ENCODE data around the gene MIA.
"Not testable (repeated sequence)": the region's sequence is repeated elsewhere in the genome, so short reads cannot be mapped to it uniquely, and the experiment has no call there.

MIA gene

DNA sequence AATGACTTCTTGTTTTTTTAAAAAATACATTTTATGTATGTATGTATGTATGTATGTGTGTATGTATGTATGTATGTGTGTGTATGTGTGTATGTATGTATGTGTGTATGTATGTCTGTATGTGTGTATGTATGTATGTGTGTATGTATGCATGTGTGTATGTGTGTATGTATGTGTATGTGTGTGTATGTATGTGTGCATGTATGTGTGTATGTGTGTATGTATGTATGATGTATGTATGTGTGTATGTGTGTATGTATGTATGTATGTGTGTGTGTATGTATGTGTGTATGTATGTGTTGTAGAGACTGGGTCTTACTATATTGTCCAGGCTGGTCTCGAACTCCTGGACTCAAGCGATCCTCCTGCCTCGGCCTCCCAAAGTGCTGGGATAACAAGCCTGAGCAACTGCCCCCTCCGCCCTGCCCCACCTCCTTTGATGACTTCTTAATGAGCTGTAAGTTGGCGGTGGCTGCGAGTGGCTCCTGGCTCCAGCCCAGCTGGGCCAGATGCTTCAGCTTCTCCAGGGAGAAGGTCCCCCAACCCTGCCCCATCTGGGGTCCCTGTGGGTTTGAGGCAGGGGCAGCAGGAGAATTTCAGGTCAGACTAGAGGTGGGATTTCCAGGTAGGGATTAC is 50.3 kb downstream of the MIA start:
- DNase-seq = peak; percentile 40

DNA sequence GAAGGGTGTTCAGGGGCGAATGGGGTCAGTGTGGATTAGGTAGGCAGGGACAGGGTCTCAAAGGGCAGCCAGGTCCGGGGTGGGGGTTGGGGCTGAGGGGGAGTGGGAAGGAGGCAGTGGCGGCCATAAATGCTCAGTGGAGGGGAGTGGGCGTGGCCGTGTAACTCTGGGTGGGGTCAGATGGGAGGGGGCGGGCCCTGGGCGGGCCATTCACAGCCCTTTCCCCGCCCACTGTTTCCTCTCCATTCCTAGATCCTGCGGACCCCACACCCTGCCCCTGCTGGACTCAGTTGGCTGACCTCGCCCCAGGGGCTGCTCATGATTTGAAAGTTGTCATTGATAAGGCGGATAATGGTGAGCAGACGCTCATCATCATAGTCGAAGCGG is 51.0 kb downstream of the MIA start:
- DNase-seq = not testable (repeated sequence)

DNA sequence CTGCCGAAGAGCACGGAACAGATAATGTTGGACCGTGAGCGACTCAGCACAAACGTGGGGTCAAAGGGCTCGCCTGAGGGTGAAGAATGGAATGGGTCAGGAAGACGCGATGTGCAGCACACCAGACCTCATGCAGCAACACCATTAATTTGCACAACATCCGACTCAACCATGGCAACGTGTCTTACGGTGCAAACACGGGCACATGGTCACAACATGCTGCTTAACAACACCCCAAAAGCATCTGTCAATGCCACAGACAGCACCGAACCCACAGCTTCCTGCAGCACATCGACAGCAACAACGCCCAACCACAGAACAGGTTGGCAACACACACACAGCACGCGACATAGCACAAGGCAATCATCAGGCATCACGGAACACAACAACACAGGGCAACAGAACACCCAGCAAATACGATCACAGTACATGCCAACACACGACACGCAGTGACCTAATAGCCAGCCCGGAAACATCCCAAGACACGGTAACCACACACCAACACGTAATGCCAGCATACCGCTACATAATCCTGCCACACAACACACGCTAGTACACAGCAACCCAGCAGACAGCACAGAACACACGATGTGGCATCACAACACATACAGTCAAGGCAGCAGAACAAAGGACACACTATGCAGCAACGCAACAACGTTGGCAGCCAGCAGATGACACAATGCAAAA is 51.5 kb downstream of the MIA start:
- DNase-seq = peak; percentile 71

Measured in activated CD8-positive, alpha-beta memory T cell treated with anti-CD3 and anti-CD28 coated beads for 24 hours (primary cell).